ENCODE data around the gene TEKT2. TPM values are rescaled to one million over a fixed set of nuclear protein-coding genes. Genes with fewer than 3 reads are reported as not detected.

The TEKT2 gene
- total RNA-seq, 1 experiment from 2014 or later: 0.31 TPM

- no peak overlapping the region for H3K4me3 Mint-ChIP-seq (ENCODE audit: low read depth, unreplicated experiment)
- H3K9me3 Mint-ChIP-seq (ENCODE audit: low read depth, unreplicated experiment): no peaks in the 10 kb centered on the region
- H3K4me1 Mint-ChIP-seq (ENCODE audit: low read depth, unreplicated experiment): peaks cover 9% of the 10 kb centered on the region
- no peak overlapping the region for H3K27ac Mint-ChIP-seq (ENCODE audit: unreplicated experiment)
- H3K36me3 Mint-ChIP-seq (ENCODE audit: insufficient read depth, unreplicated experiment): peaks cover 35% of the 10 kb centered on the region
- DNase-seq: no peak
- H3K27me3 Mint-ChIP-seq (ENCODE audit: unreplicated experiment): no peaks in the 10 kb centered on the region
- CTCF ChIA-PET: no interaction called here
- BruUV-seq (replicated peaks): no TSS peak
- no peak for TF ChIP-seq CTCF (IDR thresholded peaks at IDR 0.05; ENCODE audit: unreplicated experiment)
- intact Hi-C loops (cut with micrococcal nuclease; ENCODE audit: unreplicated experiment): no loop called here
These were observed 9.3 kb downstream of the TEKT2 start for GRCh38 chr1:36093226-36093625.

- H3K4me1 Mint-ChIP-seq (ENCODE audit: low read depth, unreplicated experiment): peaks cover 9% of the 10 kb centered on the region
- CTCF ChIA-PET: no interaction called here
- no peak for DNase-seq
- no peak overlapping the region for H3K4me3 Mint-ChIP-seq (ENCODE audit: low read depth, unreplicated experiment)
- no peaks in the 10 kb centered on the region for H3K9me3 Mint-ChIP-seq (ENCODE audit: low read depth, unreplicated experiment)
- peaks cover 28% of the 10 kb centered on the region for H3K36me3 Mint-ChIP-seq (ENCODE audit: insufficient read depth, unreplicated experiment)
- H3K27me3 Mint-ChIP-seq (ENCODE audit: unreplicated experiment): no peaks in the 10 kb centered on the region
- no peak for TF ChIP-seq CTCF (IDR thresholded peaks at IDR 0.05; ENCODE audit: unreplicated experiment)
- no TSS peak for BruUV-seq (replicated peaks)
- intact Hi-C loops (cut with micrococcal nuclease; ENCODE audit: unreplicated experiment): no loop called here
- H3K27ac Mint-ChIP-seq (ENCODE audit: unreplicated experiment): no peak overlapping the region
These were observed 10.0 kb downstream of the TEKT2 start for GRCh38 chr1:36093929-36094328.

DNA sequence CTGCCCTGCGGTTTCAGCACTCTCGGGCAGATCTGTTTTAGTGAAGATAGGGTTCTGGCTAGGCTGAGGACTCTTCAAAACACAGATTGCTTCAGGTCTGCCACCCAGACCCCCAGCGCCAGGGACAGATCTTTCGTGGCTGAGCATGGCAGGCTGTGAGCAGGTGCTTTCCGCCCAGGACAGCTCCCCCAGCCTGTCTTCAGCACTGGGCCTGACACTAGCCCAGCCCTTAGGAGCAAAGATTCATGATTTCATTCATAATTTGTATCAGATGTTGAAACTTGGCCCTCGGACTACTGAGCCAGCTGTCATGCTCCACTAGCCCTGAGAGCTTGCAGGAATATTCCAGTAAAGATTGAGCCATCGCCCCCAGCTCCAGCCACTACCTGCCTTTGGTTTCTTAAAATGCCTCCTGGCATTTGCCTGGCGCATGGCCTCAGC is 10.7 kb downstream of the TEKT2 start:
- intact Hi-C loops (cut with micrococcal nuclease; ENCODE audit: unreplicated experiment): no loop called here
- Mint-ChIP-seq H3K27ac (ENCODE audit: unreplicated experiment) (no peak overlapping the region), H3K9me3 (ENCODE audit: low read depth, unreplicated experiment) (no peaks in the 10 kb centered on the region), H3K27me3 (ENCODE audit: unreplicated experiment) (no peaks in the 10 kb centered on the region), H3K4me1 (ENCODE audit: low read depth, unreplicated experiment) (peaks cover 5% of the 10 kb centered on the region), H3K36me3 (ENCODE audit: insufficient read depth, unreplicated experiment) (peaks cover 21% of the 10 kb centered on the region), H3K4me3 (ENCODE audit: low read depth, unreplicated experiment) (no peak overlapping the region)
- TF ChIP-seq CTCF (IDR thresholded peaks at IDR 0.05; ENCODE audit: unreplicated experiment): no peak
- no peak for DNase-seq
- BruUV-seq (replicated peaks): no TSS peak
- CTCF ChIA-PET: no interaction called here

DNA sequence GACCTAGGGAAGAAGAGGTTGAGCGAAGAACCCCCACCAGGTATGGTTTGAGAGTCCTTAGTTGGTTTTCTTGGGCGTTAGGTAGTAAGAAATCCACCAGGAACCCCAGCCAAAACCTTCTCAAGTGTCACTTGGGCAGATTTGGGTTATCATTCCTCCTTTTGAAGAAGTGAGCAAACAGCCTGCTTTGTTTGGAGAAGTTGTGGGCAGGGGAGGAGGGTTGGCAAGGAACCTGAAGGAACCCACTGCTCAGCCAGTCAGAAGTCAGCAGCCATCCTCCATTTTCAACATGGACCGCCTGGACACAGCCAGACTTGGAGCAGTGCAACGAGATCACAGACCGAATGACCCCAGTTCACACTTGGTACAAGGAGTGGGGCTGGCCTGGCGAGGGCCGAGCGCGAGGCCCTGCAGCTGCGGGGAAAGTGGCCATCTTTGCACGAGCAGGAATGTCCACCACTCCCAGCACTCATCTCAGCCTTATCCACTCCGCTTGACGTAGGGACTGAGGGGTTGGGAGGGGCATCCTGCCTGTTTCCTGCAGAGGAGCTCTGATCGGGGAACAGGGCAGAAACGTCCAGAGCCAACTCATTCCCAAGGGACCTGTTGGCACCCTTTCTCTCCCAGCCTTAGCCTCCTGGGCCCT is 12.0 kb downstream of the TEKT2 start:
- Mint-ChIP-seq H3K4me3 (ENCODE audit: low read depth, unreplicated experiment) (no peak overlapping the region), H3K4me1 (ENCODE audit: low read depth, unreplicated experiment) (peaks cover 10% of the 10 kb centered on the region), H3K27me3 (ENCODE audit: unreplicated experiment) (no peaks in the 10 kb centered on the region), H3K9me3 (ENCODE audit: low read depth, unreplicated experiment) (no peaks in the 10 kb centered on the region), H3K36me3 (ENCODE audit: insufficient read depth, unreplicated experiment) (peaks cover 24% of the 10 kb centered on the region), H3K27ac (ENCODE audit: unreplicated experiment) (no peak overlapping the region)
- intact Hi-C loops (cut with micrococcal nuclease; ENCODE audit: unreplicated experiment): no loop called here
- no peak for TF ChIP-seq CTCF (IDR thresholded peaks at IDR 0.05; ENCODE audit: unreplicated experiment)
- DNase-seq: no peak
- CTCF ChIA-PET: interaction anchor here (1.2 to 1.4 kb wide), 2 partner anchors 39 to 92 kb away, joined by 3 to 5 read pairs; no protein-coding TSS in a partner anchor
- no TSS peak for BruUV-seq (replicated peaks)

Data from Calu3 (cell line).